ENCODE results near the gene TRPM7. TPM values are rescaled to one million over a fixed set of nuclear protein-coding genes. Genes with fewer than 3 reads are reported as not detected.
"Not testable (repeated sequence)": the region's sequence is repeated elsewhere in the genome, so short reads cannot be mapped to it uniquely, and the experiment has no call there.

TRPM7 gene
- total RNA-seq, 4 donors from 2014 or later, result 47.4 to 96.5 (median 48.8) TPM

DNA sequence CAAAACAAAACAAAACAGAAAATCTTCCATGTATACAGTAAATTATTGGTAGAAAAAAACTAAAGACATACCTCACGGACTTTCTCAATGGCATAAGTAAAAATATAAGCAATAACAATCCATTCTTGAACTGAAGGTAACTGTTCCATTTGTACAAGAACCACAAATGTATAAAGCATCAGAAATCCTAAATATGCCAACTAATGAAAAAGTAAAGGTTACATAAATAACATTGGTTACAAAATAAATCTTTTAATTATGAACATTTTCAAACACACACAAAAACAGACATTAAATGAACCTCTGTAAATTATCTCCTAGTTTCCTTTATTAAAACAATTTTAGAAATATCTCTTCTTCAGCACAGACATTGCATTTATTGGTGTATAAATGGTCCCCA lies 79.5 kb downstream of the TRPM7 start:
- 92 to 100% methylated on average over 1 of the region's 1 CpG for WGBS, 2 donors (ENCODE audit: low coverage in 1 of 2)
- Histone ChIP-seq H3K27me3 (no peaks in the 10 kb centered on the region), H3K9me3 (no peaks in the 10 kb centered on the region), H3K27ac (no peak overlapping the region), H3K36me3 (peaks cover 0 to 68% (median 34%) of the 10 kb centered on the region in 4 donors), H3K4me1 (no peaks in the 10 kb centered on the region), H3K4me3 (no peak overlapping the region)
- in situ Hi-C loops (cut with MboI; ENCODE audit: low pct_ligation_motif_present in 1 of 4, low pct_unique_long_range_greater_than_20kb in 1 of 4, low sequenced_read_pairs in 3 of 4), result no loop called here
- no peak for DNase-seq
- intact Hi-C loops (cut with DNase I; ENCODE audit: low total_unique reads), result no loop called here
- no peak for TF ChIP-seq EP300 (IDR thresholded peaks at IDR 0.05; ENCODE audit: low read depth)
- TF ChIP-seq POLR2AphosphoS5 (IDR thresholded peaks at IDR 0.05), result no peak
- TF ChIP-seq CTCF (IDR thresholded peaks at IDR 0.05), result no peak
- no peak for TF ChIP-seq POLR2A (IDR thresholded peaks at IDR 0.05)

GRCh38 chr15:50605462-50605861 lies 81.1 kb downstream of the TRPM7 start:
- H3K36me3 ChIP-seq, result peaks cover 0 to 66% (median 30%) of the 10 kb centered on the region in 4 donors
- DNase-seq, result no peak
- H3K4me3 ChIP-seq, result no peak overlapping the region
- no peak overlapping the region for H3K27ac ChIP-seq
- no peaks in the 10 kb centered on the region for H3K4me1 ChIP-seq
- no peaks in the 10 kb centered on the region for H3K9me3 ChIP-seq
- in situ Hi-C loops (cut with MboI; ENCODE audit: low pct_ligation_motif_present in 1 of 4, low pct_unique_long_range_greater_than_20kb in 1 of 4, low sequenced_read_pairs in 3 of 4), result no loop called here
- 75 to 89% methylated on average over 2 of the region's 2 CpGs for WGBS, 2 donors (ENCODE audit: low coverage in 1 of 2)
- no peaks in the 10 kb centered on the region for H3K27me3 ChIP-seq
- TF ChIP-seq EP300 (IDR thresholded peaks at IDR 0.05; ENCODE audit: low read depth), result no peak
- no peak for TF ChIP-seq POLR2AphosphoS5 (IDR thresholded peaks at IDR 0.05)
- no peak for TF ChIP-seq CTCF (IDR thresholded peaks at IDR 0.05)
- TF ChIP-seq POLR2A (IDR thresholded peaks at IDR 0.05), result no peak
- intact Hi-C loops (cut with DNase I; ENCODE audit: low total_unique reads), result no loop called here

DNA sequence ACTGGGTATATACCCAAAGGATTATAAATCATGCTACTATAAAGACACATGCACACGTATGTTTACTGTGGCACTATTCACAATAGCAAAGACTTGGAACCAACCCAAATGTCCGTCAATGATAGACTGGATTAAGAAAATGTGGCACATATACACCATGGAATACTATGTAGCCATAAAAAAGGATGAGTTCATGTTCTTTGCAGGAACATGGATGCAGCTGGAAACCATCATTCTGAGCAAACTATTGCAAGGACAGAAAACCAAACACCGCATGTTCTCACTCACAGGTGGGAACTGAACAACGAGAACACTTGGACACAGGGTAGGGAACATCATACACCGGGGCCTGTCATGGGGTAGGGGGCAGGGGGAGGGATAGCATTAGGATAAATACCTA lies 84.6 kb downstream of the TRPM7 start:
- H3K27ac ChIP-seq; in situ Hi-C loops (cut with MboI; ENCODE audit: low pct_ligation_motif_present in 1 of 4, low pct_unique_long_range_greater_than_20kb in 1 of 4, low sequenced_read_pairs in 3 of 4); H3K9me3 ChIP-seq; DNase-seq; H3K27me3 ChIP-seq; H3K4me3 ChIP-seq; H3K4me1 ChIP-seq; intact Hi-C loops (cut with DNase I; ENCODE audit: low total_unique reads): not testable (repeated sequence)
- peaks cover 0 to 70% (median 27%) of the 10 kb centered on the region in 4 donors for H3K36me3 ChIP-seq
- WGBS, 2 donors (ENCODE audit: low coverage in 1 of 2), result 94 to 95% methylated on average over 3 to 5 of the region's 5 CpGs

- H3K4me1 ChIP-seq, result no peaks in the 10 kb centered on the region
- H3K9me3 ChIP-seq, result no peaks in the 10 kb centered on the region
- H3K36me3 ChIP-seq, result peaks cover 0 to 77% (median 33%) of the 10 kb centered on the region in 4 donors
- H3K4me3 ChIP-seq, result no peak overlapping the region
- TF ChIP-seq POLR2A (IDR thresholded peaks at IDR 0.05) (no peak), EP300 (IDR thresholded peaks at IDR 0.05; ENCODE audit: low read depth) (no peak), CTCF (IDR thresholded peaks at IDR 0.05) (no peak), POLR2AphosphoS5 (IDR thresholded peaks at IDR 0.05) (no peak)
- intact Hi-C loops (cut with DNase I; ENCODE audit: low total_unique reads), result no loop called here
- no peak for DNase-seq
- H3K27me3 ChIP-seq, result no peaks in the 10 kb centered on the region
- no peak overlapping the region for H3K27ac ChIP-seq
- 65 to 88% methylated on average over 2 of the region's 2 CpGs for WGBS, 2 donors (ENCODE audit: low coverage in 1 of 2)
- in situ Hi-C loops (cut with MboI; ENCODE audit: low pct_ligation_motif_present in 1 of 4, low pct_unique_long_range_greater_than_20kb in 1 of 4, low sequenced_read_pairs in 3 of 4), result no loop called here
Observed at GRCh38 chr15:50594311-50594710, 92.3 kb downstream of the TRPM7 start.

DNA sequence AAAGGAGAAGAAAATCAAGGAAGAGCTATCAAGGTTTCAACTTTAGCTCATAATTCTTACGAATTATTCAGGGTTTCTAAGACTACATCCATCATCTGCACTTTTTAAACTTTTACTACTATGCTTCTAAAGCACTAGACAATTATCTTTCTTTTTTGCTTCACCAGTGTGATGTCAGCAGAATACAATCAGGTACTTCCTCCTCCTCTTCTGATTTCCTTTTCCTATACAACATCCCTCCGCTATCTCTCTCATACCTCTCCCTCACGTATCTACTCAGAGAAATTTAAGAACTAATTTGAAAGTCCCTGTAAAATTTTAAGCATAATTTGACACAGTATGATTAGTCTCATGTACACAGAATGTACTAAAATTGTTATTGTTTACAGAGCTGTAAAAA lies 92.8 kb downstream of the TRPM7 start:
- WGBS, 2 donors (ENCODE audit: low coverage in 1 of 2), result 68 to 84% methylated on average over 3 of the region's 3 CpGs
- Histone ChIP-seq H3K9me3 (no peaks in the 10 kb centered on the region), H3K27me3 (no peaks in the 10 kb centered on the region), H3K4me3 (no peak overlapping the region), H3K36me3 (peaks cover 0 to 77% (median 33%) of the 10 kb centered on the region in 4 donors), H3K4me1 (no peaks in the 10 kb centered on the region), H3K27ac (no peak overlapping the region)
- in situ Hi-C loops (cut with MboI; ENCODE audit: low pct_ligation_motif_present in 1 of 4, low pct_unique_long_range_greater_than_20kb in 1 of 4, low sequenced_read_pairs in 3 of 4), result no loop called here
- DNase-seq, result no peak
- TF ChIP-seq POLR2AphosphoS5 (IDR thresholded peaks at IDR 0.05) (no peak), CTCF (IDR thresholded peaks at IDR 0.05) (no peak), EP300 (IDR thresholded peaks at IDR 0.05; ENCODE audit: low read depth) (no peak), POLR2A (IDR thresholded peaks at IDR 0.05) (no peak)
- intact Hi-C loops (cut with DNase I; ENCODE audit: low total_unique reads), result no loop called here
